B cell (primary cell): ENCODE results near the gene LMO1.

Experiments used
- EZH2 ChIP-seq: IDR thresholded peaks from 2 replicates; pipeline ENCODE4 v1.6.1; 2012; ENCODE audit warnings: borderline replicate concordance, low read depth, mild to moderate bottlenecking, moderate library complexity, low read length; ENCODE audit not compliant: insufficient read depth, poor library complexity, severe bottlenecking
- TF ChIP-seq, protein P1 (sequence below): fragments of 200-600 bp; IDR thresholded peaks from one replicate; pipeline ENCODE4 v1.8.0; 2022; ENCODE audit warnings: antibody characterized with exemption, mild to moderate bottlenecking

DNA sequence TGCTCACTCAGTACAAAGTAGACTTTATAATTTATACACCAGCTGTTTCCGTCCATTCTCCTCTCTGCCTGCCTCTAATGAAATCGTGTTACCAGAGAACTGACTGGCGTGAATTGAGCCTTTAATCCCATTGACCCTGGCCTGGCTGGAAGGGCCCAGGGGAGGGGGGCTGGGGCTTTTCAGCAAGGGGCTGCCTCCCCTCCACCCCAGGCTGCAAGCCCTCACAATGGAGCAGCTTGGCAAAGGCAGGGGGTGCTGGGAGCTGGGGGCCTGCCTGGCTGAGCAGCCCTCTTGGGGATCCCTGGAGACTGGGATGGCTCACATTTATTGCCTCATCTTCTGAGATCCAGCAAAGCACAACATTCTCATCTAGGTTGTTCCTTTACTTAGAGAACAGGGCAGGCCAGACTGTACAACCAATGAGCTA is 25.8 kb upstream of the LMO1 start:
- TF ChIP-seq, protein P1, sequence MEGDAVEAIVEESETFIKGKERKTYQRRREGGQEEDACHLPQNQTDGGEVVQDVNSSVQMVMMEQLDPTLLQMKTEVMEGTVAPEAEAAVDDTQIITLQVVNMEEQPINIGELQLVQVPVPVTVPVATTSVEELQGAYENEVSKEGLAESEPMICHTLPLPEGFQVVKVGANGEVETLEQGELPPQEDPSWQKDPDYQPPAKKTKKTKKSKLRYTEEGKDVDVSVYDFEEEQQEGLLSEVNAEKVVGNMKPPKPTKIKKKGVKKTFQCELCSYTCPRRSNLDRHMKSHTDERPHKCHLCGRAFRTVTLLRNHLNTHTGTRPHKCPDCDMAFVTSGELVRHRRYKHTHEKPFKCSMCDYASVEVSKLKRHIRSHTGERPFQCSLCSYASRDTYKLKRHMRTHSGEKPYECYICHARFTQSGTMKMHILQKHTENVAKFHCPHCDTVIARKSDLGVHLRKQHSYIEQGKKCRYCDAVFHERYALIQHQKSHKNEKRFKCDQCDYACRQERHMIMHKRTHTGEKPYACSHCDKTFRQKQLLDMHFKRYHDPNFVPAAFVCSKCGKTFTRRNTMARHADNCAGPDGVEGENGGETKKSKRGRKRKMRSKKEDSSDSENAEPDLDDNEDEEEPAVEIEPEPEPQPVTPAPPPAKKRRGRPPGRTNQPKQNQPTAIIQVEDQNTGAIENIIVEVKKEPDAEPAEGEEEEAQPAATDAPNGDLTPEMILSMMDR = no peak
- TF ChIP-seq EZH2 = no peak
